ENCODE results near the gene GRK2.
"Not testable (repeated sequence)": the region's sequence is repeated elsewhere in the genome, so short reads cannot be mapped to it uniquely, and the experiment has no call there.

The GRK2 gene

GRCh38 chr11:67266449-67267187 is at the start of gene GRK2:
GRK2 (plus strand) TSS chr11:67266473; CDS start chr11:67266700, 227 bp downstream.
- DNase-seq (ENCODE audit: low spot score) = no peak
- ChIA-PET CTCF (interaction anchor here (1.0 to 2.6 kb wide), 4 partner anchors 18 to 116 kb away, joined by 4 to 15 read pairs (median 5); no protein-coding TSS in a partner anchor), POLR2A (ENCODE audit: low non-redundant PET) (interaction anchor here (0.8 kb wide), 1 partner anchor 11 kb away, joined by 3 read pairs; no protein-coding TSS in a partner anchor)
- TF ChIP-seq CTCF (conservative IDR thresholded peaks at IDR 0.05; ENCODE audit: low read depth) = no peak; the same call in 1 of the 2 replicates
- H3K27ac ChIP-seq = peak within 1 kb of the TSS; percentile 96

DNA sequence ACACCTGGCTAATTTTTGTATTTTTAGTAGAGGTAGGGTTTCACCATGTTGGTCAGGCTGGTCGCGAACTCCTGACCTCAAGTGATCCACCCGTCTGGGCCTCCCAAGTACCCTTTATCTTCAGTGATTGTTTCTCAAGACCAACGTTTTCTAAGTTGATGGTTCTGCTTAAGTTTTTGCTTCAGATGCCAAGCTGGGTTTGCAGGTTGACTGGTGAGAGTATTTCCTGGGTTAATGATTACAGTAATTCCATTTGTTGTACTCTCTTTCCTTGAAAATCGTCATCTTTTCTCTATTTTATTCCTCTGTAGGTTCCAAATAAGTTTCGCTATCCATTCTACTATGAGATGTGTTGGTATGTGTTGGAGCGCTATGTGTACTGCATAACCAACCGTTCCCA is 38.5 kb upstream of the GRK2 start:
- no peak overlapping the region for H3K27ac ChIP-seq
- CTCF ChIA-PET = interaction anchor here (0.7 to 1.0 kb wide), 2 partner anchors 16 to 108 kb away, joined by 3 to 6 read pairs; no protein-coding TSS in a partner anchor
- no peak for DNase-seq (ENCODE audit: low spot score)
- POLR2A ChIA-PET (ENCODE audit: low non-redundant PET) = no interaction called here
- TF ChIP-seq CTCF (conservative IDR thresholded peaks at IDR 0.05; ENCODE audit: low read depth) = no peak

GRCh38 chr11:67230406-67230805 is 35.9 kb upstream of the GRK2 start:
- TF ChIP-seq CTCF (conservative IDR thresholded peaks at IDR 0.05; ENCODE audit: low read depth) = no peak
- H3K27ac ChIP-seq = no peak overlapping the region
- ChIA-PET POLR2A (ENCODE audit: low non-redundant PET) (interaction anchor here (0.6 to 0.7 kb wide), 2 partner anchors 9 kb away, joined by 3 read pairs; no protein-coding TSS in a partner anchor), CTCF (interaction anchor here (0.5 kb wide), 1 partner anchor 18 kb away, joined by 3 read pairs; no protein-coding TSS in a partner anchor)
- DNase-seq (ENCODE audit: low spot score) = no peak

- no peak for DNase-seq (ENCODE audit: low spot score)
- H3K27ac ChIP-seq = no peak overlapping the region
- no peak for TF ChIP-seq CTCF (conservative IDR thresholded peaks at IDR 0.05; ENCODE audit: low read depth)
- POLR2A ChIA-PET (ENCODE audit: low non-redundant PET) = interaction anchor here (0.6 kb wide), 1 partner anchor 9 kb away, joined by 3 read pairs; no protein-coding TSS in a partner anchor
- CTCF ChIA-PET = interaction anchor here (0.5 kb wide), 1 partner anchor 19 kb away, joined by 3 read pairs; no protein-coding TSS in a partner anchor
These were observed 35.4 kb upstream of the GRK2 start for GRCh38 chr11:67230886-67231285.

DNA sequence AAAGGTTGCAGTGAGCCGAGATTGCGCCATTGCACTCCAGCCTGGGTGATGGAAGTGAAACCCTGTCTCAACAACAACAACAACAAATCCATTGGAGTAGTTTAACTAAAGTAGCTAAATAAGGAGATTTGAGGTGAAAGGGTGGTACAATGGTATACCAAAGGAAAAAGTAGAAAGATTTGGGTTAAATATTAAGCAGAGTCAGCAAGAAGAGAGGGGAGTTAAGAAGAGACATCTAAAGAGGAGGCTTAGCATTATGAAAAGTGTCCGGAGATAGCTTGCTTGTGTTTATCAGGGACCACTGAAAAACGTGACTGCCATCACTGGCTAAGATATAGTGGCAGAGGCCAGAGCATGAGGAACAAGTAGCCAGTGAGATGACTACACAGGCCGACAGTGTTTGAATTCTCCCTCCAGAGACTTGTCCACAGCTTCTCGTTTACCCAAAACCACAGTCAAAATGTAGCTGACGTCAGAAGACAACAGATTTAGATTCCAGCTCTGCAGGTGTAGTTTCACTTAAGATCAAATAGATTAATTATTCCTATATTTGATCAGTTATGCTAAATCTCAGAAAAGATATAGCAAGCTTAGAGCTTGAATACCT is 32.6 kb upstream of the GRK2 start:
- no peak overlapping the region for H3K27ac ChIP-seq
- DNase-seq (ENCODE audit: low spot score) = no peak
- ChIA-PET POLR2A (ENCODE audit: low non-redundant PET) (no interaction called here), CTCF (no interaction called here)
- no peak for TF ChIP-seq CTCF (conservative IDR thresholded peaks at IDR 0.05; ENCODE audit: low read depth)

- CTCF ChIA-PET; POLR2A ChIA-PET (ENCODE audit: low non-redundant PET); DNase-seq (ENCODE audit: low spot score): not testable (repeated sequence)
- H3K27ac ChIP-seq = peak overlapping the region; percentile 29
These were observed 31.7 kb upstream of the GRK2 start for GRCh38 chr11:67234571-67234970.

DNA sequence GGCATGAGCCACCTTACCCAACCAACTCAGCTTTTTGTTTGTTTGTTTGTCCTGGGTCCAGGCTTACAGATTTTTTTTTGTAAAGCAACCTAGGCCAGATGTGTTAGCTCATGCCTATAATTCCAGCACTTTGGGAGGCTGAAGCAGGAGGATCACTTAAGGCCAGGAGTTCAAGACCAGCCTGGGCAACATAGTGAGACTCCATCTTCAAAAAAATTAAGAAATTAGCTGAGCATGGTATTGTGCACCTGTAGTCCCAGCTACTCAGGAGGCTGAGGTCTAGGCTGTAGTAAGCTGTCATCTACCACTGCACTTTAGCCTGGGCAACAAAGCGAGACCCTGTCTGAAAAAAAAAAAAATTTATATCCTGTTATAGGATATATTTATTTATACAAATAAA is 28.7 kb upstream of the GRK2 start:
- DNase-seq (ENCODE audit: low spot score) = no peak
- TF ChIP-seq CTCF (conservative IDR thresholded peaks at IDR 0.05; ENCODE audit: low read depth) = no peak
- H3K27ac ChIP-seq = no peak overlapping the region
- POLR2A ChIA-PET (ENCODE audit: low non-redundant PET) = no interaction called here
- CTCF ChIA-PET = no interaction called here

All from RWPE1 (cell line).